ENCODE measurements around the gene FAAP20. TPM values are rescaled to one million over a fixed set of nuclear protein-coding genes. Genes with fewer than 3 reads are reported as not detected.

FAAP20 gene
- total and polyA plus RNA-seq, 8 donors = 17.2 to 75.6 (median 24.1) TPM

GRCh38 chr1:2173546-2174347 is 20.8 kb downstream of the FAAP20 start:
- TF ChIP-seq, protein P1, sequence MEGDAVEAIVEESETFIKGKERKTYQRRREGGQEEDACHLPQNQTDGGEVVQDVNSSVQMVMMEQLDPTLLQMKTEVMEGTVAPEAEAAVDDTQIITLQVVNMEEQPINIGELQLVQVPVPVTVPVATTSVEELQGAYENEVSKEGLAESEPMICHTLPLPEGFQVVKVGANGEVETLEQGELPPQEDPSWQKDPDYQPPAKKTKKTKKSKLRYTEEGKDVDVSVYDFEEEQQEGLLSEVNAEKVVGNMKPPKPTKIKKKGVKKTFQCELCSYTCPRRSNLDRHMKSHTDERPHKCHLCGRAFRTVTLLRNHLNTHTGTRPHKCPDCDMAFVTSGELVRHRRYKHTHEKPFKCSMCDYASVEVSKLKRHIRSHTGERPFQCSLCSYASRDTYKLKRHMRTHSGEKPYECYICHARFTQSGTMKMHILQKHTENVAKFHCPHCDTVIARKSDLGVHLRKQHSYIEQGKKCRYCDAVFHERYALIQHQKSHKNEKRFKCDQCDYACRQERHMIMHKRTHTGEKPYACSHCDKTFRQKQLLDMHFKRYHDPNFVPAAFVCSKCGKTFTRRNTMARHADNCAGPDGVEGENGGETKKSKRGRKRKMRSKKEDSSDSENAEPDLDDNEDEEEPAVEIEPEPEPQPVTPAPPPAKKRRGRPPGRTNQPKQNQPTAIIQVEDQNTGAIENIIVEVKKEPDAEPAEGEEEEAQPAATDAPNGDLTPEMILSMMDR (IDR thresholded peaks at IDR 0.05) = no peak
- H3K4me3 ChIP-seq = no peak overlapping the region
- DNase-seq (peak in 1 of 6 donors; percentile 49), FAIRE-seq (no peak), ATAC-seq (no peak)
- no peaks in the 10 kb centered on the region for H3K27me3 ChIP-seq
- H3K27ac ChIP-seq = no peak overlapping the region
- 79 to 82% methylated on average over 37 of the region's 37 CpGs for WGBS, 2 donors
- H3K36me3 ChIP-seq = no peaks in the 10 kb centered on the region
- intact Hi-C loops (cut with DNase I) = no loop called here
- H3K4me1 ChIP-seq = no peaks in the 10 kb centered on the region
- H3K9me3 ChIP-seq = no peaks in the 10 kb centered on the region

- ATAC-seq = no peak
- H3K4me3 ChIP-seq = no peak overlapping the region
- TF ChIP-seq, protein P1 (IDR thresholded peaks at IDR 0.05) = no peak
- FAIRE-seq = no peak
- H3K27me3 ChIP-seq = no peaks in the 10 kb centered on the region
- no peaks in the 10 kb centered on the region for H3K4me1 ChIP-seq
- 93 to 94% methylated on average over 29 to 33 of the region's 33 CpGs for WGBS, 2 donors
- H3K36me3 ChIP-seq = no peaks in the 10 kb centered on the region
- H3K27ac ChIP-seq = no peak overlapping the region
- intact Hi-C loops (cut with DNase I) = no loop called here
- DNase-seq = peak in 1 of 6 donors; percentile 42
- no peaks in the 10 kb centered on the region for H3K9me3 ChIP-seq
These were observed 21.9 kb downstream of the FAAP20 start for GRCh38 chr1:2172551-2173146.

- Histone ChIP-seq H3K36me3 (no peaks in the 10 kb centered on the region), H3K9me3 (no peaks in the 10 kb centered on the region), H3K27me3 (no peaks in the 10 kb centered on the region), H3K27ac (no peak overlapping the region), H3K4me1 (no peaks in the 10 kb centered on the region), H3K4me3 (no peak overlapping the region)
- ATAC-seq (no peak), DNase-seq (peak in 1 of 6 donors; percentile 39), FAIRE-seq (no peak)
- intact Hi-C loops (cut with DNase I) = no loop called here
- WGBS, 2 donors = 95 to 96% methylated on average over 26 of the region's 26 CpGs
- TF ChIP-seq, protein P1 (IDR thresholded peaks at IDR 0.05) = no peak
These were observed 22.6 kb downstream of the FAAP20 start for GRCh38 chr1:2172012-2172411.

DNA sequence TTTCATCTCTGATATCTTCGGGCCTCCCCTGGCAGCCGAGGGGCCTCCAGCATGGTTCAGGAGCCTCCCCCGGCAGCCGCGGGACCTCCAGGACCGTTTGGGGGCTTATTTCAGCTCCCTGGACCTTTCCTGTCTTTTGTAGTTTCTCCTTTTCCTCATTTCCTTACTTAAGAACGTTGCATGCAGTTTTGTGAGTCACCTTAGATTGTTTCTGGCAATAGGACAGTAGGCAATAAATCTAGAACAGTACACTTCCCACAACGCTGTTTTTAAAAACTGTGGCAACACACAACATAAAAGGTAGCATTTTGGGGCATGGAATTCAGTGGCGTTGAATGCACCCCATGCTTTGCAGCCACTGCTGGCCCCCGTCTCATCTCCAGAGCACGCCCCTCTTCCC is 24.4 kb downstream of the FAAP20 start:
- ATAC-seq (no peak), FAIRE-seq (no peak), DNase-seq (no peak)
- Histone ChIP-seq H3K9me3 (no peaks in the 10 kb centered on the region), H3K4me1 (no peaks in the 10 kb centered on the region), H3K36me3 (no peaks in the 10 kb centered on the region), H3K27me3 (no peaks in the 10 kb centered on the region), H3K27ac (no peak overlapping the region), H3K4me3 (no peak overlapping the region)
- 83 to 88% methylated on average over 11 of the region's 11 CpGs for WGBS, 2 donors
- TF ChIP-seq, protein P1 (IDR thresholded peaks at IDR 0.05) = no peak
- intact Hi-C loops (cut with DNase I) = no loop called here

Data from pancreas (tissue), 10 donors.